HG02870 (cell line): ENCODE results near the gene ITGA7.

Source experiments
- ATAC-seq: cut with Tn5 transposase; IDR thresholded peaks from one replicate; pipeline ENCODE4 v1.9.1; 2021; ENCODE audit warnings: mild to moderate bottlenecking, moderate library complexity; ENCODE audit not compliant: unreplicated experiment

ITGA7 gene

DNA sequence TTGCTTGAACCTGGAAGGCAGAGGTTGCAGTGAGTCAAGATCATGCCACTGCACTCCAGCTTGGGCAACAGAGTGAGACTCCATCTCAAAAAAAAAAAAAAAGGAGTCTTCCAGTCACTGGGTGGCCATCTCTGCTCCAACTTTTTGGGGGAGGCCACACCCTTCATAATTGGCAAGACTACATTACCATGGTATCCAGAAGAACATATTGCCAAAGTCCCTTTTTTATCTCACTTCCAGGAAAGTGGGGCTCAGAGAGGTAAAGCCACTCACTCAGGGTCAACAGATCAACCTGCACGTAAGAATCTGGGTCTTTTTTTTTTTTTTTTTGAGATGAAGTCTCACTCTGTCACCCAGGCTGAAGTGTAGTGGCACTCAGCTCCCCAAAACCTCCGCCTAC is 26.2 kb upstream of the ITGA7 start:
- ATAC-seq: no peak

DNA sequence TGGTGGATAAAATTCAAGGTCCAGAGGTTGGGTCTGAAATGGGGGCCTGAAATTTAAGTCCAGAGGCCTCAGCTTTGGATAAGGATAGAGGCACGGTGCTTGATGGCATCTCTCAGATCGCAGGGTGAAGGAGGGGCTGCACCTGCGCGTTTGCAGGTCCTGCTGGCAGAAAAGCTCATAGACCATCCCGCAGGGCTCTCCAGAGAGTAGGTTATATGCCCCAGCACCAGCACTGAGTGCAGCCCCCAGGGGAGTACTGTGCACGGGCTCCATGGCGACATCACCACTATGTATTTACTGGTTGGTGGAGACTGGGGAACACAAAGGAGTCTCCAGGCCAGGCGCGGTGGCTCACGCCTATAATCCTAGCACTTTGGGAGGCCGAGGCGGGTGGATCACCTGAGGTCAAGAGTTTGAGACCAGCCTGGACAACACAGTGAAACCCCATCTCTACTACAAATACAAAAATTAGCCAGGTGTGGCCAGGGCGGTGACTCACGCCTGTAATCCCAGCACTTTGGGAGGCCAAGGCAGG is 25.4 kb upstream of the ITGA7 start:
- ATAC-seq: no peak

DNA sequence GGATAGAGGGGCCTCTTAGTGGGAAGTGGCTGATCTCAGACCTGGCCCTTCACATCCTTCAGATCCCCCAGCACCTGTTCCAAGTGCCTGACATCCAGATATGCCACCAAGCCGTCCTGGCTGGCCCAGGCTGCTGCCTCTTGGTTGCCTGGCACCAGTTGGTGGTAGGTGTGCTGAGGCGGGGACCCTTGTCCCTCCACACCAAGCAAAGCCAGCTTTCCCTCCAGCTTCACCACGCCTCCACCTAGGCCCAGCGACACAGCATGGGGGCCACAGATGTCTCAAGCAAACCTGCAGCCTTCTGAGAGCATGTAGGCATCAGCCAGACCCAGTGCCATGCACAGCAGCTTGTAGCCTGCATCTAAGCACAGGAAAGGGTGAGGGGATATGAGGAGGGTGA is 24.6 kb upstream of the ITGA7 start:
- ATAC-seq: no peak

DNA sequence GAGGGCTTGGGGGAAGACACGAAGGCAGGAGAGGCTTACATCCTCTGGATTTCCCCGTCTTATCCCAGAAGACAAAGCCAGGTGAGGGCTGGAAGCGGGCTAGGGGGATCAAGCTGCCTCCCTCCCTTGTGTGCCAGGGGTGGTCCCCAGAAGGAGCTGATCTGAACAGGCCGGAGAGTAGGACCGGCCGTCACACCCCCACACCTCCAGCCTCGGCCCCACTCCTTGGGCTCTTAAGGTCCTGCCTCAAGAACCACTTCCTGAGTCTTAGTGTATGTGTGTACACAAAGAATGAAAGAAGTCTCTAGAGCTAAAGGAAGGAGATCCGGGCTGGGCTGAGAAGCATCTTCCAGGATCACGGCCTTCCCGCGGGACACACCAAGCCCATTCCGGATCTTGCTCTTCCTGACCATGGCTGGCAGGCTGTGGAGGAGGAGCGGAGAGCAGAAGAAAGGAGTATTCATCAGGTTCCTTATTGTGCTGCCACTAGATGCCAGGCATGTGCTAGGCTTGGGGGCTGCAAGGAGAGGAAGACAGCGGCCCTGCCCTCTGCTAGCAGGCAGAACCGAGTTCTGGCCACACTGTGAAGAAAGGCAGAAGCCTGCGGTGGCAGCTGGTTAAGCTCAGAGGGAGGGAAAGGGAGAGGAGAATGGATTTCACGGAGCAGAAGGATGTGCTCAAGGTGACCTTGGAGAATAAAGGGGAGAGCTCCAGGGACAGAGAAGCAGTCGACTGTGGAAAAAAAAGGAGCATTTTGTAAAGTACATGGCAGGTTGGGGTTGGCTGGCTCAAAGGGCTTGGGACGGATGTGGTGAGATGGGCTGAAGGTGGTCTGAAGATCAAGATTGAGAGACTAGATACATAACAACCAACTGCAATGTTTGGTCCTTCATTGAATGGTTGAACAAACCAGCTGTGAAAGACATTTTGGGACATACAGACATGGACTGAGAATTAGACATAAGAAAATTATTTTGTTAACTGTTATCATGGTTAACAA is 22.4 kb upstream of the ITGA7 start:
- ATAC-seq: peak; percentile 39

DNA sequence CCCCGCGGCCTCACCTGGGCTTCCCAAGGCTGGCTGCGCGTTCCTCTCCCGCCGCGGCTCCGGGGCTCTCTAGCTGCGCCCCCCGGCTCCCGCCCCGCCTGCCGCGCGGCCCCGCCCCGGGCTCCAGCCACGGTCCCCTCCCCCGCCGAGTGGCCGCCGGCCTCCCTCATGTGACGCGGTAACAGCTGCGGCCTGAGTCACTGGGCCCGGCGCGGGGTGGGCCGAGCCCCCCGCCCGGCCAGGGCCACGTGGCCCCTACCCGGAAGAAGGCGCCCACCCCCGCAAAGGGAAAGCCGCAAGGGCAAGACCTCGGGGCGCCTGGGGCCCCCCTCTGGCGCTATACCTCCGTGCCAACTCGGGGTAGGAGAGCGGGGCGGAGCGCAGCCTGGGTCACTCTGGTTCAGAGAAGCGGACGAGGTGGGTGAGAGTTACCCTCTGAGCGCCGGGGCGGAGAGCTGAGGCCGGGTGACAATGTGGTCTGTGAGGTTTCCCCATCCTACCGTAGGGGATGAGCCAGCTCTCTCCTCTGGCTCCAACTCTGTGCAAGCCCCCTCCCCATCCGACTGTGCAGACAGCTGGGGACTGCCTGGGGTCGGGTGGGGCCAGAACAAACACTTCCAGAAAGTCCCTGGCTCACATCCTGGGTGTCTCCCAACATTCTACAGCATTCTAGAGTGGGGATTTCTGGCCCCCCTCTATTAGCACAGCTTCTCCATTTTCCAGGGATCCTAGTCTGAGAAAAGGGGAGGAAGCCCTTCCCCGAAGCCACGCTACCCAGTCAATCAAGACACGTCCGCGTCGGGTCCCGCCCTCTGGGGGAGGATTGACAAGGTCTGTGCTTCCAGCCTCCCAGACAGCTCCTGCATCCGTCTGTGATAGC is 21.5 kb upstream of the ITGA7 start, which contains the start of gene CD63:
CD63 (minus strand) TSS at position 71 of the 880 bp plus-strand sequence. CDS start 668 bp downstream, outside the sequence.
- ATAC-seq: peak; percentile 55

DNA sequence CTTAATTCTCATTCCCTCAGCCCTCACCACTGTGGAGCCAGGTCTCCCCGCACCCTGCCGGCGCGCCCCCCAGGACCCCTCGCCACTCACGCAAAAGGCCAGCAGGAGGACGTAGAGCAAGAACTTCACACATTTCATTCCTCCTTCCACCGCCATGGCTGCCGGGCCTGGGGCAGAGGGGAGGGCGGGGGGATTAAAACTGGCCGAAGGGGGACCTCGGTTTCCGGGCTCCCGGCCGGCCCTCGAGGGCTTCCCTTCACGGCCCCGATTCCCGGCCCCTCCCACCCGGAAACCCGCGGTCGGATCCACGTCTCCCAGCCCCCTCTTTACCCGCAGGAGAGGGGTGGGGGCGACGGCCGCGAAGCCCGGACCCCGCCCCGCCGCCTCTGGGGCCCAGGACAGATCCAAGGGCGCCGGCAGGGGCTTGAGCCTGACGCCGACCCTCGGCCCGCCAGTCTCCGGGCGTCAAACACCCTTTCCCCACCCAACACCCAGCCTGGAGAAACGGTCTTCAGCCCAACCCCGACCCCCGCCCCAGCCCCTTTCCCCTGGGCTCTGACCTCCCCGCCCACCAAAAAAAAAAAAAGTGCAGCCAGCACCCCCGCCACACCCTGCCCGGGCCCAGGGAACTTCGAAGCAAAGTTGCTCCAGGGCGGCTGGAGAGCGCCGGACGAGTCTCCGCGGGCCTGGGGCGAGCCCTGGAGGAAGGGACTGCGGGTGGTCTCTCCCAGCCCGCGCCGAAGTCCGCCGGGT is 20.7 kb upstream of the ITGA7 start:
- no peak for ATAC-seq

DNA sequence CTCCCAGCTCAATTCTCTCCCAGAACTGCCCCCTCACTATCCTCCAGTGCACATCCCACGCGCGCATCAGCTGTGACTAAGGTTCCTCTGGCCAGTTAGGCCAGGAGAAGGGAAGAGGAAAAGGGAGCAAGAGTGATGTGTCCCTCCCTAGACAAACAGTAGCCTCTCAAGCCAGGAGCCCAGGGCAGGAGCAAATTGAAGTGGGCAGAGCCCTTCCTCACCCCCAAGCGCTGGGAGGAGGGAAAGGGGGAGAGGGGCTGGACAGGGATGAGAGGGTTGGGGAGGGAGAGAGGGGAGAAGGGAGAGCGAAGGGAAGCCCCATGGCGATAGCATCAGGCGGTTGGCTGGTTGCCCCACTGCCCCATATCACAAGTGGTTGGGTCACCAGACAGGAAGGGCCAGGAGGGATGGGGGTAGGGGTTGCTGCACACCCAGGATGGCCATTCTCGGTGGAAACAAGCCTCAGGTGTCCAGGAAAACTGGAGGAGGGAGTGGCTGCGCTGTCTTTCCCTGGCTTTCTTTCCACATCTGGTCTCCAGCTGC is 20.0 kb upstream of the ITGA7 start:
- ATAC-seq: no peak

DNA sequence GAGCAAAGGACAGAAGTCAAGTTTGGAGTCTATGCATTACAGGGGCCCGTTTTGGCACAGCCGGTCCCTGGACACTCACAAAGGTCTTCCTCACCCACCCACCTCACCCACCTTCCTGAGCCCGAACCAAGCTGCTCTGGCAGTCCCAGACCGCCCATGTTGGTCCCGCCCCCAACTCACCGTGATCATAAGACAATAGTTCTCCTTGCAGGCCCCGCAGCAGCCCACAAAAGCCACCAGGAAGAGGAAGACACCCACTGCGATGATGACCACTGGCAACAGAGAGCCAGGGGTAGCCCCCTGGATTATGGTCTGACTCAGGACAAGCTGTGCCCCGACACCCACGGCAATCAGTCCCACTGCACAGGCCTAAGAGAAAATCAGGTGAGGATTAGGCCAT is 19.3 kb upstream of the ITGA7 start:
- ATAC-seq: no peak

DNA sequence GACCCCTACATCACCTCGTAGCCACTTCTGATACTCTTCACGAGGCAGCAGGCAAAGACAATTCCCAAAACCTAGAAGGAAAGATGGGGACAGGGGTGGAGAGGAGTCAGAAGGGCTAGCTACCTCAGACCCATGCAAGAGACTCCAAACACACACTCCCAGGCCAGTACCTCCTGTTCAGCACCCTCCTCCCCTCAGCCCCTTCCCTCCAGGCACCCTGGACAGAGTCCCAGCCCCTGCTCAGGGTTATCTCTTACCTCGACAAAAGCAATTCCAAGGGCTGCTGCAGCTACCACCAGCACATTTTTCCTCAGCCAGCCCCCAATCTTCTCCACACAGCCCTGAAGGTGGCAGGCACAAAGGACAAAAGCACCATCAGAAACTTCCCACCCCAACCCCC is 17.9 kb upstream of the ITGA7 start:
- ATAC-seq: no peak

DNA sequence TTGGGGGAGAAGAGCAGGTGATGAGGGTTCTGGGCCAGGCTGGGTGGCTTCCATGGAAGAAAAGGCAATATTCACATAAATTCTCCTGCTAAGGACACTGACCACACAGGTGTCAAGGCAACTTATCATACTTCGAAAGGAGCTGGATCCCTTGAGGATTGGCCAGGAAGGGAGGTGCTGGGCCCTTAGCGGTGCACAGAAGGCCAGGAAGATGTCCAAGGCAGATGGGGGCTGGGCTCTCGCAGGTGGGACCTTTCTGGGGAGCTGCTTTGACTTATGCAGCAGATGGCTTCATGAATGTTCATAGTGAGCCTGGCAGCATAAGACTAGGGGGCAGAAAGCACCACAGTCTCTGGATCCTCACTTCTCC is 17.2 kb upstream of the ITGA7 start:
- ATAC-seq: no peak

DNA sequence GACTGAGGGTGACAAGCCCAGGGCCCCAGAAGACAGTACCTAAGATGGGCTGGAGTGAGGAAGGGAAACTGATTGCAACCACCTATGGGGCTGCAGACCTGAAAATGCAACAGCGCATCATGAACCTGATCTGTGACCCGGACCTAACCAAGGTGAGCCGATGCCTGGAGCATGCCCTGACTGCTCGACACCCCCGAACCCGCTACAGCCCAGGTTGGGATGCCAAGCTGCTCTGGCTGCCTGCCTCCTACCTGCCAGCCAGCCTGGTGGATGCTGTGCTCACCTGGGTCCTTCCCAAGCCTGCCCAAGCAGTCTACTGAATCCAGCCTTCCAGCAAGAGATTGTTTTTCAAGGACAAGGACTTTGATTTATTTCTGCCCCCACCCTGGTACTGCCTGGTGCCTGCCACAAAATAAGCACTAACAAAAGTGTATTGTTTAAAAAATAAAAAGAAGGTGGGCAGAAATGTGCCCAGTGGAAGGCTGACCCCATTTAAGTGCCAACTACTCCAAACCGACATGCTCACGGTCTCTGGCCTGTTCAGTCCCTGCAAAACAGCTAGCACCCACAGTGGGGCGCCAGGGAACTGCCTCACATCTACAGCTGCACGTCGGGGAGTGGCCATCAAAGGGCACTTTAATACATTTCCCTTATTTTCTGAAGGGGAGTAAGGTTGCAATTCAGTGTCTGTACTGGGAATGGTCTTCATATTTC is 16.7 kb upstream of the ITGA7 start:
- ATAC-seq: no peak

DNA sequence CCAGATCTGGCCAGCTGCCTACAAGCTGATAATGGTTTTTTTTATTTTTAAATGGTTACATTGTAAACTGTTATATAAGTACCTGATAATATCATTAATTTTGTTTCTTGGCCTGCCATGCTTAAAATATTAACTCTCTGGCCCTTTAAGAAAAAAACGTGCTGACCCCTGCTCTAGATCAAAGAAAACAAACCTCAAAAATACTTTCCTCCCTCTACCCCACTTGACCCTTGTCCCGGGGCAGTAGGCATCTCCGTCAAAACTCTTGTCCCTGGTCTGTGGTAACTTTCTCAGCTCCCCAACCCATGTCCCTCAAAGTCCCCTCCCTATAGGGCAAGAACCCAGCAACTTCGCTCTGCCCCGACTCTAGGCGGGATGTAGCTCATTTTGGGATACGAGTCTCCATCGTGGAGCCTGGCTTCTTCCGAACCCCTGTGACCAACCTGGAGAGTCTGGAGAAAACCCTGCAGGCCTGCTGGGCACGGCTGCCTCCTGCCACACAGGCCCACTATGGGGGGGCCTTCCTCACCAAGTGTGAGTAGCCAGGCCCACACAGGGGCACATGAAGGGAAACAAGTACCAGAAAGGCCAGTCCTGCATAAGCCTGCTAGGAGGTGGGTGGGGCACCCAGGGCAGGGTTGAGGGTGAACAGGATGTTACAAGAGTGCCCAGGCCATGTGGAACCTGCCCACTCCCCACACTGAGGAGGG is 16.0 kb upstream of the ITGA7 start:
- ATAC-seq: no peak

DNA sequence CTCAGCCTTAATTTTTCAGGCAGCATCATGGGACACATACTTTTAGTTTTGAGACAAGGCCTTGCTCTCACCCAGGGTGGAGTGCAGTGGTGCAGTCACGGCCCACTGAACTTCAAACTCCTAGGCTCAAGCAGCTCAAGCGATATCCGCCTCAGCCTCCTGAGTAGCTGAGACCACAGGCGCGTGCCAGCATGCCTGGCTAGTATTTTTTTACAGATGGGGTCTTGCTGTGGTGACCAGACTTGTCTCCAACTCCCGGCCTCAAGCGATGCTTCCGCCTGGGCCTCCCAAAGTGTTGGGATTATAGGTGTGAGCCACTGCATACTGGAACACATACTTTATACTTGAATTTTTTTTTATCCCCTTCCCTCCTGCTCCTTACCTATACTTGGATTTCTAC is 15.2 kb upstream of the ITGA7 start:
- no peak for ATAC-seq

DNA sequence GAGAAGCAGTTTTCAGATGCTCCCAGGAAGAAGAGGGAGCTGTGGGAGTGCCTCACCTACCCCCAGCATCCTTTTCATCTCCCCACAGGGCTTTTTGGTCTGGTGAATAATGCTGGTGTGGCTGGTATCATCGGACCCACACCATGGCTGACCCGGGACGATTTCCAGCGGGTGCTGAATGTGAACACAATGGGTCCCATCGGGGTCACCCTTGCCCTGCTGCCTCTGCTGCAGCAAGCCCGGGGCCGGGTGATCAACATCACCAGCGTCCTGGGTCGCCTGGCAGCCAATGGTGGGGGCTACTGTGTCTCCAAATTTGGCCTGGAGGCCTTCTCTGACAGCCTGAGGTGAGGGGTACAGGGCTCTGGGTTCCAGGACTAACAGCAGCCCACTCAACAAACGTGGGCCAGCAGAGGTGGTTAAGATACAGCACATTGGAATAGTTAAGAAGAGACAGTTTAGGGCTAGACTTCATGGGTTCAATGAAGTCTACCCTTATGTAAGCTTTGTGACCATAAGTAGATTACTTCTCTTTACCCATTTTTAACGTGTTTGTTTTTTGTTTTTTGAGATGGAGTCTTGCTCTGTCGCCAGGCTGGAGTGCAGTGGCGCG is 14.0 kb upstream of the ITGA7 start:
- ATAC-seq: no peak

DNA sequence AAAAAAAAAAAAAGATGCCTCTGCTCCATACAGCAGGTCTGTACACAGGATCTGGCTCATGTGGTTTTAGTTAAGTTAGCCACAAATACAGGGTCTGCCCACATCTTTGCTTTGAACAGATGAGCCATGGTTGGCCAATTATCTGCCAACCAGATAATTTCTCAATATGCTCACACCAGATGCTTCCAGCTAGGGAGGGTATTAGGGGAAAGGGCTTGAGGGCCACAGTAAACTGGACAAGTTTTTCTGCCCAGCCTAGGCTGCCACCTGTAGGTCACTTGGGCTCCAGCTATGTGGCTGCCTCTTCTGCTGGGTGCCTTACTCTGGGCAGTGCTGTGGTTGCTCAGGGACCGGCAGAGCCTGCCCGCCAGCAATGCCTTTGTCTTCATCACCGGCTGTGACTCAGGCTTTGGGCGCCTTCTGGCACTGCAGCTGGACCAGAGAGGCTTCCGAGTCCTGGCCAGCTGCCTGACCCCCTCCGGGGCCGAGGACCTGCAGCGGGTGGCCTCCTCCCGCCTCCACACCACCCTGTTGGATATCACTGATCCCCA is 13.3 kb upstream of the ITGA7 start:
- ATAC-seq: no peak

DNA sequence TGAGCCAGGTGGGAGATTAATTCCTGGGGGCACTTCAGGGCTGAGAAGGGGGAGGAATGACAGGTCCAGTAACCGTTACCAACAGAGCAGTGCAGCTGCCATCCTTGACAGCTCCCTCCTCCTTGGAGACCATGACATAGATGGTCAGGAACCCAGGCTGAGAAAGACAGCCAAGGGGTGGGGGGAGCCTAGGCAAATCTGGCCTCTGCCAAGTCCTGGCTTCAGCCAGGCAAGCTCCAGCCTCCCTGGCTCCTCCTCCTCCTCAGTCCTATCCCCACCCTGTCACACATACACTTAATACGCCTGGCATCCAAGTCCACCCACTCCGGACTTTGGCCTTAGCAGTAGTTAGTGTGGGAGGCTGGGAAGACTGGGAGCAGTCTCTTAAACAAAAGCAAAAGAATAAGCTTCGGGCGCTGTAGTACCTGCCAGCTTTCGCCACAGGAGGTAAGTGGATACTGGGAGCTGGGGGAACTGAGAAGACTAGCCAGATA is 12.4 kb upstream of the ITGA7 start, which contains the start of gene RDH5:
RDH5 (plus strand) TSS at position 323 of the 494 bp plus-strand sequence. CDS start 792 bp downstream, outside the sequence.
- no peak for ATAC-seq

DNA sequence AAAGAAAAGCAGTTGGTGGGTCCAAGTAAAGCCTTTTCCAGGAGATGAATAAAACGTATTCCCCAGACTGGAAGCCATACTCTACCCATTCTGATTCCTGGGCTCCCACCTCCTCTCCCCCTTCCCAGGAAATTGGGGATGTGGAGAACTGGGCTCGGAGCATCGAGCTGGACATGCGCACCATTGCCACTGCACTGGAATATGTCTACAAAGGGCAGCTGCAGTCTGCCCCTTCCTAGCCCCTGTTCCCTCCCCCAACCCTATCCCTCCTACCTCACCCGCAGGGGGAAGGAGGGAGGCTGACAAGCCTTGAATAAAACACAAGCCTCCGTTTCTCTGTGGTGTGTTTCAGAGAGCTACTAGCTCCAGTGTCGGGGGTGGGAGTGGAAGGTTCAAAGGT is 11.7 kb upstream of the ITGA7 start:
- ATAC-seq: no peak

DNA sequence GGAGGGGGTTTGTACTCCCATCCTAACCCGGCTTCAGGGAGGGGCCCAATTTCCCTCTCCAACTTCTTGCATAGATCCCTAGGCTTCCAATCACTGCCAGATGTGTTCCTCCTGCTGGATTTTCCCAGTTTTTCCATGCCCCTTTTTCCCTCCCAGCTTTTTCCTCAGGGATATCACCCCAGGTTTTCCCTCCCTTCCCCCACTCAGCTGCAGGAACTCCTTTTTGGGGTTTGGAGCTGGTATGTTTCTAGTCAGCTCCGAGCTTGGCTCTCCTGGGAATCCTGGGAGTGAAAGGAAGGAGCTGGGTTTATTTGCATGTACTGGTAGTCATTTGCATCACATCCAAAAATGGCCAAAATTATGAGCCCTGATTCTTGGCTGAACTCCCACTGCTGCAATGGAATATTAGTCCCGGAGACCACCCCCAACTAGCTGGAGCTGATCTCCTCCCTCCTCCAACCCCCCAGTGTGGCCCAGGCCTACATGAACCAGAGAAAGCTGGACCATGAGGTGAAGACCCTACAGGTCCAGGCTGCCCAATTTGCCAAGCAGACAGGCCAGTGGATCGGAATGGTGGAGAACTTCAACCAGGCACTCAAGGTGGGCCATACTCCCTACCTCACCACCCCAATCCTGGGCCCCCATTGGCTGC is 11.0 kb upstream of the ITGA7 start:
- no peak for ATAC-seq
